GM12873 (cell line): ENCODE data around the gene AFF3.
A peak's percentile ranks its signal among the peaks of the same experiment; 100 is the strongest.

Experiments
- TF ChIP-seq, protein P1 (sequence below): IDR thresholded peaks from 2 replicates; pipeline ENCODE4 v1.5.1; 2012; ENCODE audit warnings: low read depth, mild to moderate bottlenecking, moderate library complexity, low read length, control low read depth; ENCODE audit not compliant: insufficient read depth; ENCODE audit errors: missing control alignments

The AFF3 gene

DNA sequence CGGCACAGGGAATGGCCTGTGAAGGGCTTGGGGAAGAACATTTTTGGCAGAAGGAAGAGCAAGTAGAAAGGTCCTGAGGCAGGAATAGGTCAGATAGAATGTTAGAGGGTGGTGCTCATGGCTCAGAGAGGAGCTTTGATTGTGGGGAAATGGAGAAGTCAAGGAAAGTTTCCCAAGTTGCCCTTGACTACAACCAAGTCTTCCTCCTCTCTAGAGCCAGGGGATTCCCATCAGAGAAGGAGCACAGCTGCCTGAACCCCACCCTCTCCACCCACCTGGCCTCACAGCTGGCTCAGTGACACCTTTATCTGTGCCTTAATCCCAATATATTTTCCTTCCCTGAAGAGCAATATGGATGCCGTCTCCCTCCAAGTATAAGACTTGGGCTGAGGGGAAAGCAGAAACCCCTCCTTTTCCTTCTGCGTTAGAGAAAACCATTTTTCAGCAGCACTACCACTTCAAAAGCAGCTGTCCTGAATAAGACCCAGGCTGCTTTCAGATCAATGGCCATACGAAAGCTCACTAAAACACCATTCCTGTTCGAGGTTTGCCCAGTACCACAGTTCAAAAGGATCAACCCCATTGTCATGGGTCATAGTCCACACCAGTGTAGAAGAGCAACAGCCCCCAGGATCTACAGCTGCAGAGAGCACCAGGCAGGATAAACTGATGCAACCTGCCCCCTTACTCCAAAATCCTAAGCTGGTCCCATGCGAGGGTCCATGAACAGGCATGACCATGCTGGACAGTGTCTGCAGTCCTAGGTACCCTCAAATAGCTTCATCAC is 199.6 kb downstream of the AFF3 start:
- TF ChIP-seq, protein P1, sequence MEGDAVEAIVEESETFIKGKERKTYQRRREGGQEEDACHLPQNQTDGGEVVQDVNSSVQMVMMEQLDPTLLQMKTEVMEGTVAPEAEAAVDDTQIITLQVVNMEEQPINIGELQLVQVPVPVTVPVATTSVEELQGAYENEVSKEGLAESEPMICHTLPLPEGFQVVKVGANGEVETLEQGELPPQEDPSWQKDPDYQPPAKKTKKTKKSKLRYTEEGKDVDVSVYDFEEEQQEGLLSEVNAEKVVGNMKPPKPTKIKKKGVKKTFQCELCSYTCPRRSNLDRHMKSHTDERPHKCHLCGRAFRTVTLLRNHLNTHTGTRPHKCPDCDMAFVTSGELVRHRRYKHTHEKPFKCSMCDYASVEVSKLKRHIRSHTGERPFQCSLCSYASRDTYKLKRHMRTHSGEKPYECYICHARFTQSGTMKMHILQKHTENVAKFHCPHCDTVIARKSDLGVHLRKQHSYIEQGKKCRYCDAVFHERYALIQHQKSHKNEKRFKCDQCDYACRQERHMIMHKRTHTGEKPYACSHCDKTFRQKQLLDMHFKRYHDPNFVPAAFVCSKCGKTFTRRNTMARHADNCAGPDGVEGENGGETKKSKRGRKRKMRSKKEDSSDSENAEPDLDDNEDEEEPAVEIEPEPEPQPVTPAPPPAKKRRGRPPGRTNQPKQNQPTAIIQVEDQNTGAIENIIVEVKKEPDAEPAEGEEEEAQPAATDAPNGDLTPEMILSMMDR, result no peak

- TF ChIP-seq, protein P1, result no peak
Measured at GRCh38 chr2:99940963-99941362, 201.4 kb downstream of the AFF3 start.

GRCh38 chr2:99939135-99939534 is 203.3 kb downstream of the AFF3 start:
- TF ChIP-seq, protein P1, result no peak

GRCh38 chr2:99938250-99938649 is 204.1 kb downstream of the AFF3 start:
- TF ChIP-seq, protein P1, result no peak

DNA sequence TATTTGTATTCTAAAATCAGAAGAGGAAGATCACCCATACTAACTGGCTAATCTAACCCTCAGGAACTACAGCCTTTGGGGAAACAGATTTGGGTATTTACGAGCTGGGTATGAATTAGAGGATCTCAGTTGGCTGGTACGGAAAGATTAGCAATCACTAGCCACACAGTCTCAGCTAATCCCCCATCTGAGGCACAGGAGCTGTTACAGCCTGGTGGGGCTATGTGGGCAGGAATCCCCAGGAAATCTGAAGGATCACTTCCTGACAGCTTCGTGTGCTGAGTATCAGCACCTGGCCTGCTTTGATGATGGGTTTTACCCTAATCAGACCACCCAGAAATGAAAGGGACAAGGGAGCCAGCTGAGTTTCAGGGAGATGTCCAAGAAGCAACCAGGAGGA is 206.3 kb downstream of the AFF3 start:
- TF ChIP-seq, protein P1, result no peak

GRCh38 chr2:99935662-99936061 is 206.7 kb downstream of the AFF3 start:
- TF ChIP-seq, protein P1, result no peak

- TF ChIP-seq, protein P1, result peak; percentile 18
Measured at GRCh38 chr2:99933894-99934650, 208.3 kb downstream of the AFF3 start.
